Measurements from ENCODE around the gene NDUFB4. TPM values are rescaled to one million over a fixed set of nuclear protein-coding genes. Genes with fewer than 3 reads are reported as not detected.
"Not testable (repeated sequence)": the region's sequence is repeated elsewhere in the genome, so short reads cannot be mapped to it uniquely, and the experiment has no call there.

The NDUFB4 gene
- total RNA-seq, 1 donor from 2014 or later, result 120 TPM

- DNase-seq (ENCODE audit: low spot score), result no peak
Observed at GRCh38 chr3:120569222-120570057, 26.7 kb upstream of the NDUFB4 start.

GRCh38 chr3:120572027-120572426 lies 24.1 kb upstream of the NDUFB4 start:
- DNase-seq (ENCODE audit: low spot score), result no peak

GRCh38 chr3:120587332-120587975 lies 8.7 kb upstream of the NDUFB4 start:
- no peak for DNase-seq (ENCODE audit: low spot score)

GRCh38 chr3:120595788-120596115 lies 384 bp upstream of the NDUFB4 start:
- DNase-seq (ENCODE audit: low spot score), result no peak

GRCh38 chr3:120596853-120597223 lies 702 bp downstream of the NDUFB4 start:
- no peak for DNase-seq (ENCODE audit: low spot score)

- DNase-seq (ENCODE audit: low spot score), result no peak
Observed at GRCh38 chr3:120597445-120598049, 1.4 kb downstream of the NDUFB4 start.

- no peak for DNase-seq (ENCODE audit: low spot score)
Observed at GRCh38 chr3:120599211-120599610, 3.1 kb downstream of the NDUFB4 start.

GRCh38 chr3:120601554-120601953 lies 5.4 kb downstream of the NDUFB4 start:
- no peak for DNase-seq (ENCODE audit: low spot score)

GRCh38 chr3:120602682-120603081 lies 6.5 kb downstream of the NDUFB4 start:
- DNase-seq (ENCODE audit: low spot score), result no peak

GRCh38 chr3:120604382-120604781 lies 8.2 kb downstream of the NDUFB4 start:
- no peak for DNase-seq (ENCODE audit: low spot score)

- DNase-seq (ENCODE audit: low spot score), result no peak
Observed at GRCh38 chr3:120604784-120605183, 8.6 kb downstream of the NDUFB4 start.

GRCh38 chr3:120608506-120608905 lies 12.4 kb downstream of the NDUFB4 start:
- DNase-seq (ENCODE audit: low spot score), result no peak

- DNase-seq (ENCODE audit: low spot score), result no peak
Observed at GRCh38 chr3:120614765-120615164, 18.6 kb downstream of the NDUFB4 start.

- DNase-seq (ENCODE audit: low spot score), result no peak
Observed at GRCh38 chr3:120615847-120616609, 19.9 kb downstream of the NDUFB4 start.

GRCh38 chr3:120616745-120617144 lies 20.6 kb downstream of the NDUFB4 start:
- not testable (repeated sequence) for DNase-seq (ENCODE audit: low spot score)

- no peak for DNase-seq (ENCODE audit: low spot score)
Observed at GRCh38 chr3:120622457-120622856, 26.3 kb downstream of the NDUFB4 start.

- no peak for DNase-seq (ENCODE audit: low spot score)
Observed at GRCh38 chr3:120622870-120623726, 27.0 kb downstream of the NDUFB4 start.

GRCh38 chr3:120623727-120624093 lies 27.6 kb downstream of the NDUFB4 start:
- no peak for DNase-seq (ENCODE audit: low spot score)

- DNase-seq (ENCODE audit: low spot score), result no peak
Observed at GRCh38 chr3:120625159-120625586, 29.0 kb downstream of the NDUFB4 start.

GRCh38 chr3:120634539-120634938 lies 38.4 kb downstream of the NDUFB4 start:
- no peak for DNase-seq (ENCODE audit: low spot score)

- DNase-seq (ENCODE audit: low spot score), result no peak
Observed at GRCh38 chr3:120636795-120637401, 40.8 kb downstream of the NDUFB4 start.

Data from ureter (tissue), 1 donor.